ENCODE measurements around the gene WDR18. TPM values are rescaled to one million over a fixed set of nuclear protein-coding genes. Genes with fewer than 3 reads are reported as not detected.

Gene WDR18
- total RNA-seq, 1 experiment from 2014 or later: 96.8 TPM

- Histone ChIP-seq H3K9me3 (no peaks in the 10 kb centered on the region), H3K4me1 (peaks cover 23% of the 10 kb centered on the region), H3K36me3 (ENCODE audit: control insufficient read depth, insufficient read depth, low read length) (peaks cover 5% of the 10 kb centered on the region), H3K27me3 (replicated peaks; ENCODE audit: control insufficient read depth, insufficient read depth, low read length) (no peaks in the 10 kb centered on the region), H3K4me3 (ENCODE audit: low read depth, low read length) (no peak overlapping the region)
- TF ChIP-seq CTCF (IDR thresholded peaks at IDR 0.05; ENCODE audit: insufficient read depth in 1 of 2, low read depth in 1 of 2, low read length in 1 of 2, severe bottlenecking in 1 of 2, unreplicated experiment in 1 of 2): no peak
- no peak overlapping the region for H3K4me3 Mint-ChIP-seq (ENCODE audit: unreplicated experiment)
- no peak overlapping the region for H3K27ac Mint-ChIP-seq (ENCODE audit: unreplicated experiment)
- CTCF ChIA-PET: no interaction called here
- no TSS peak for BruUV-seq (replicated peaks)
- POLR2A ChIA-PET: no interaction called here
- peak; percentile 55 to 66 for DNase-seq
- intact Hi-C loops (cut with micrococcal nuclease; ENCODE audit: unreplicated experiment): no loop called here
- peaks cover 91% of the 10 kb centered on the region for H3K36me3 Mint-ChIP-seq (ENCODE audit: insufficient read depth, unreplicated experiment)
- H3K4me1 Mint-ChIP-seq (ENCODE audit: low read depth, unreplicated experiment): peaks cover 7% of the 10 kb centered on the region
- no peaks in the 10 kb centered on the region for H3K27me3 Mint-ChIP-seq (ENCODE audit: insufficient read depth, unreplicated experiment)
- H3K9me3 Mint-ChIP-seq (ENCODE audit: unreplicated experiment): no peaks in the 10 kb centered on the region
Measured at GRCh38 chr19:944171-944567, 40.0 kb upstream of the WDR18 start.

- peak overlapping the region; percentile 53 for H3K27ac Mint-ChIP-seq (ENCODE audit: unreplicated experiment)
- ChIA-PET CTCF (no interaction called here), POLR2A (no interaction called here)
- H3K27me3 Mint-ChIP-seq (ENCODE audit: insufficient read depth, unreplicated experiment): no peaks in the 10 kb centered on the region
- peaks cover 5% of the 10 kb centered on the region for H3K36me3 ChIP-seq (ENCODE audit: control insufficient read depth, insufficient read depth, low read length)
- no peaks in the 10 kb centered on the region for H3K9me3 ChIP-seq
- no TSS peak for BruUV-seq (replicated peaks)
- H3K4me1 ChIP-seq: peaks cover 29% of the 10 kb centered on the region
- H3K9me3 Mint-ChIP-seq (ENCODE audit: unreplicated experiment): no peaks in the 10 kb centered on the region
- no peaks in the 10 kb centered on the region for H3K27me3 ChIP-seq (replicated peaks; ENCODE audit: control insufficient read depth, insufficient read depth, low read length)
- no peak for DNase-seq
- H3K4me3 ChIP-seq (ENCODE audit: low read depth, low read length): no peak overlapping the region
- H3K36me3 Mint-ChIP-seq (ENCODE audit: insufficient read depth, unreplicated experiment): peaks cover 91% of the 10 kb centered on the region
- intact Hi-C loops (cut with micrococcal nuclease; ENCODE audit: unreplicated experiment): no loop called here
- H3K4me3 Mint-ChIP-seq (ENCODE audit: unreplicated experiment): no peak overlapping the region
- no peak for TF ChIP-seq CTCF (IDR thresholded peaks at IDR 0.05; ENCODE audit: insufficient read depth in 1 of 2, low read depth in 1 of 2, low read length in 1 of 2, severe bottlenecking in 1 of 2, unreplicated experiment in 1 of 2)
- H3K4me1 Mint-ChIP-seq (ENCODE audit: low read depth, unreplicated experiment): peaks cover 7% of the 10 kb centered on the region
Measured at GRCh38 chr19:944663-945241, 39.4 kb upstream of the WDR18 start.

GRCh38 chr19:945401-946252 lies 38.5 kb upstream of the WDR18 start:
- Histone ChIP-seq H3K36me3 (ENCODE audit: control insufficient read depth, insufficient read depth, low read length) (peaks cover 5% of the 10 kb centered on the region), H3K4me3 (ENCODE audit: low read depth, low read length) (no peak overlapping the region), H3K4me1 (peaks cover 29% of the 10 kb centered on the region), H3K27me3 (replicated peaks; ENCODE audit: control insufficient read depth, insufficient read depth, low read length) (no peaks in the 10 kb centered on the region), H3K9me3 (no peaks in the 10 kb centered on the region)
- Mint-ChIP-seq H3K27ac (ENCODE audit: unreplicated experiment) (peak overlapping the region; percentile 53), H3K36me3 (ENCODE audit: insufficient read depth, unreplicated experiment) (peaks cover 92% of the 10 kb centered on the region), H3K27me3 (ENCODE audit: insufficient read depth, unreplicated experiment) (no peaks in the 10 kb centered on the region), H3K4me3 (ENCODE audit: unreplicated experiment) (no peak overlapping the region), H3K9me3 (ENCODE audit: unreplicated experiment) (no peaks in the 10 kb centered on the region), H3K4me1 (ENCODE audit: low read depth, unreplicated experiment) (peaks cover 7% of the 10 kb centered on the region)
- TF ChIP-seq CTCF (IDR thresholded peaks at IDR 0.05; ENCODE audit: insufficient read depth in 1 of 2, low read depth in 1 of 2, low read length in 1 of 2, severe bottlenecking in 1 of 2, unreplicated experiment in 1 of 2): no peak
- DNase-seq: no peak
- ChIA-PET POLR2A (no interaction called here), CTCF (no interaction called here)
- no TSS peak for BruUV-seq (replicated peaks)
- intact Hi-C loops (cut with micrococcal nuclease; ENCODE audit: unreplicated experiment): no loop called here
